ENCODE measurements around the gene MAOA. TPM values are rescaled to one million over a fixed set of nuclear protein-coding genes. Genes with fewer than 3 reads are reported as not detected.

MAOA gene
- total RNA-seq, 4 donors from 2014 or later: 220 to 477 (median 242) TPM

DNA sequence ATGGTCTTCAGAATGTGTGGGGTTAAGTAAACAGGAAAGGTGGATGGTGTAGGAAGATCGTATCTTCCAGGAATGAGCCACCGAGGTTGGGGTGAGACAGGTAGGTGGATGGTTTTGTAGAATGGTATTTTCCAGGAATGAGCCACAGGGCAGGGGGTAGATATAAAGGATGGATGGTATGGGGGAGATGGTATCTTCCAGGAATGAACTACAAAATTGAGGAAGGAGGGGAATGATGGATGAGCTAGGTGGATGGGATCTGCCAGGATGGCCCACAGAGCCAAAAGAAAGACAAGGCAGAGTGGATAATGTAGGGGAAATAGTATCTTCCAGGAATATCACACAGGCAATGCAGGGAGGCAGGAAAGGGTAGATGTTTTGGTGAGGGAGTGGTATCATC lies 60.0 kb downstream of the MAOA start:
- ATAC-seq (ENCODE audit: low FRiP score) (no peak), DNase-seq (ENCODE audit: low spot score) (no peak)
- TF ChIP-seq, protein P1, sequence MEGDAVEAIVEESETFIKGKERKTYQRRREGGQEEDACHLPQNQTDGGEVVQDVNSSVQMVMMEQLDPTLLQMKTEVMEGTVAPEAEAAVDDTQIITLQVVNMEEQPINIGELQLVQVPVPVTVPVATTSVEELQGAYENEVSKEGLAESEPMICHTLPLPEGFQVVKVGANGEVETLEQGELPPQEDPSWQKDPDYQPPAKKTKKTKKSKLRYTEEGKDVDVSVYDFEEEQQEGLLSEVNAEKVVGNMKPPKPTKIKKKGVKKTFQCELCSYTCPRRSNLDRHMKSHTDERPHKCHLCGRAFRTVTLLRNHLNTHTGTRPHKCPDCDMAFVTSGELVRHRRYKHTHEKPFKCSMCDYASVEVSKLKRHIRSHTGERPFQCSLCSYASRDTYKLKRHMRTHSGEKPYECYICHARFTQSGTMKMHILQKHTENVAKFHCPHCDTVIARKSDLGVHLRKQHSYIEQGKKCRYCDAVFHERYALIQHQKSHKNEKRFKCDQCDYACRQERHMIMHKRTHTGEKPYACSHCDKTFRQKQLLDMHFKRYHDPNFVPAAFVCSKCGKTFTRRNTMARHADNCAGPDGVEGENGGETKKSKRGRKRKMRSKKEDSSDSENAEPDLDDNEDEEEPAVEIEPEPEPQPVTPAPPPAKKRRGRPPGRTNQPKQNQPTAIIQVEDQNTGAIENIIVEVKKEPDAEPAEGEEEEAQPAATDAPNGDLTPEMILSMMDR (IDR thresholded peaks at IDR 0.05): no peak

DNA sequence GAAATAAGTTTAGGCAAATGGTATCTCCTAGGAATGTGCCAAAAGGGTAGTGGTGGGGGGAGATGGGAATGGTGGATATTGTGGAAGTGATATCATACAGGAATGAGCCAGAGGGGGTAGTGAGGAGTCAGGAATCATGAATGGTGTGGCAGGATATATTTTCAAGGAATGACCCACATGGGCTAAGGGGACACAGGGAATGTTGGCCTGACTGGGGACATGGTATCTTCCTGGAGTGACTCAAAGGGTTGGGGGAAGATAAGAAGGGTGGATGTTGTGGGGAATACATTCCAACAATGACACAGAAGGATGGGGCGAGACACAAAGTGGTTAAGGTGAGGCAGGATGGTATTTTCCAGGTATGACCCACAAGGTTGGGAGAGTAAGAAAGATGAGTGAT lies 60.6 kb downstream of the MAOA start:
- DNase-seq (ENCODE audit: low spot score) (no peak), ATAC-seq (ENCODE audit: low FRiP score) (no peak)
- TF ChIP-seq, protein P1 (IDR thresholded peaks at IDR 0.05): no peak

DNA sequence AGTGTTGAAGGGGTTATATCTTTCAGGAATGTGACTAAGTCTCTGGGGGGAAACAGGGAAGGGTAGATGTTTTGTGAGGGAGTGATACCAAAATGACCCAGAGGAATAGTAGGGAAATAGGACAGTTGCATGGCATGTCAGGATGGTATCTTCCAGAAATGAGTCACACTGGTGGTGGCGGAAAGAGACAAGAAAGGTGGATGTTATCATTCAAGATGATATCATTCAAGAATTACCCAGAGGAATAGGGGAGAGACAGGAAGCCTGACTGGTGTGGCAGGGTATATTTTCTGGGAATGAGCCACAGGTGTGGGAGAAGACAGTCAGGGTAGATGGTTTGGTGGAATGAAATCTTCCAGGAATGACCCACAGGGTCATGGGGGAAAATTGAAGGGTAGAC lies 61.1 kb downstream of the MAOA start:
- ATAC-seq (ENCODE audit: low FRiP score): no peak
- TF ChIP-seq, protein P1 (IDR thresholded peaks at IDR 0.05): no peak
- DNase-seq (ENCODE audit: low spot score): no peak

DNA sequence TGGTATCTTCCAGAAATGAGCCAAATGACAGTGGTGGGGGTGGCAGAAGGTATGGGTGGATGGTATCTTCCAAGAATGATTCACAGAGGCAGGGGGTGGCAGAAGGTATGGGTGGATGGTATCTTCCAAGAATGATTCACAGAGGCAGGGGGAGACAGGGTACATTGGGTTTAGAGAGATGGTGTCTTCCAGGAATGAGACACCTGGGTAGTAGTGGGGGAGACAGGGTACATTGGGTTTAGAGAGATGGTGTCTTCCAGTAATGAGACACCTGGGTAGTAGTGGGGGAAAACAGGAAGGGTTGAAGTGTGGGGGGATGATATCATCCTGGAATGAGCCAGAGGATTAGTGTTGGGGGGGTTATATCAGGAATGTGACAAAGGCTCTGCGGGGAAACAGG lies 62.0 kb downstream of the MAOA start:
- TF ChIP-seq, protein P1 (IDR thresholded peaks at IDR 0.05): no peak
- ATAC-seq (ENCODE audit: low FRiP score) (no peak), DNase-seq (ENCODE audit: low spot score) (no peak)

DNA sequence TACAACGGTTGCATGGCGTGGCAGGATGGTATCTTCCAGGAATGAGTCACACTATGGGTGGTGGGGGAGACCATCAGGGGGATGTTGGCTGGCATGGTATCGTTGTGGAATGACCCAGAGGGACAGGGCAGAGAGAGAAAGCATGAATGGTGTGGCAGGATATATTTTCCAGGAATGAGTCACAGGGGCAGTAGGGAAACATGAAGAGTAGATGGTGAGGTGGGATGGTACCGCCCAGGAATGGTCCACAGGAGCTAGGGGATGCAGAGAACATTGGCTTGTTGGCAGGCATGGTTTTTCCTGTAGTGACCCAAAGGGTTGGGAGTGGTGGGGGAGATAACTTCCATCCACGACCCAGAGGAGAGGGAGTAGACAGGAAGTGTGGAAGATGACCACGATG lies 62.4 kb downstream of the MAOA start:
- ATAC-seq (ENCODE audit: low FRiP score) (no peak), DNase-seq (ENCODE audit: low spot score) (no peak)
- TF ChIP-seq, protein P1 (IDR thresholded peaks at IDR 0.05): no peak

DNA sequence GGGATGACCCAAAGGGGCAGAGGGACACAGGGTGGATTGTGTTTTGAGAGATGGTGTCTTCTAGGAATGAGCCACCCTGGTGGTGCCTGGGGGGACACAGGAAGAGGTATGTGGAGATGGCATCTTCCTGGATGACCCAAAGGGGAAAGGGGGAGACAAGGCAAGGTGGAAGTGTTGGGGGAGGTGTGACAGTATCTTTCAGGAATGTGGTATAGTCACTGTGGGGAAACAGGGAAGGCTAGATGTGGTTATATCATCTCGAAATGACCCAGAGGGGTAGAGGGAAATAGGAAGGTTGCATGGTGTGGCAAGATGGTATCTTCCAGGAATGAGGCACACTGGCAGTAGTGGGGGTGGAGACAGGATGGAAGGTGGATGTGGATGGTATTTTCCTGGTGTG lies 62.9 kb downstream of the MAOA start:
- DNase-seq (ENCODE audit: low spot score): no peak
- ATAC-seq (ENCODE audit: low FRiP score): no peak

DNA sequence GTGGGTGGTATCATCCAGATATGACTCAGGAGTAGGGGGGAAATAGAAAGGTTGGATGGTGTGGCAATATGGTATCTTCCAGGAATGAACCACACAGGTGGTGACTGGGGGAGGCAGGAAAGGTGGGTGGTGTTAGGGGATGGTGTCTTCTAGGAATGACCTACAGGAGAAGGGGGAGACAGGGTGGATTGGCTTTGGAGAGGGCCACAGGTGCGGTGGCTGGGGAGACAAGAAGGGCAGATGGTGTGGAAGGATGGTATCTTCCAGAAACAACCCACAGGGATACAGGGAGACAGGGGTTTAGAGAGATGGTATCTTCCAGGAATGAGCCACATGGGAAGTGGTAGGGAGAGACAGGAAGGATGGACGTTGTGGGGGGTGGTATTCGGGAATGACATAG lies 64.0 kb downstream of the MAOA start:
- no peak for ATAC-seq (ENCODE audit: low FRiP score)
- TF ChIP-seq, protein P1 (IDR thresholded peaks at IDR 0.05): no peak

More for the DNA sequence above, 62.9 kb downstream of the MAOA start:
- TF ChIP-seq, protein P1 (IDR thresholded peaks at IDR 0.05): no peak

More for the DNA sequence above, 64.0 kb downstream of the MAOA start:
- no peak for DNase-seq (ENCODE audit: low spot score)
